AG09309 (cell line): Measurements from ENCODE around the gene CDC14A.

Source experiments
- DNase-seq: peaks from one replicate; pipeline ENCODE4 v3.0.0-alpha.2; 2010; ENCODE audit warnings: low read depth
- H3K4me3 ChIP-seq: 2 replicates; pipeline ENCODE4 v1.5.1; 2011; ENCODE audit warnings: mild to moderate bottlenecking, low read depth, low read length, moderate library complexity; ENCODE audit not compliant: control insufficient read depth
- TF ChIP-seq, protein P1 (sequence below): IDR thresholded peaks from 2 replicates; pipeline ENCODE4 v1.5.1; 2011; ENCODE audit warnings: mild to moderate bottlenecking, low read depth, low read length, inconsistent platforms; ENCODE audit not compliant: insufficient read depth, control insufficient read depth; ENCODE audit errors: missing control alignments

The CDC14A gene

DNA sequence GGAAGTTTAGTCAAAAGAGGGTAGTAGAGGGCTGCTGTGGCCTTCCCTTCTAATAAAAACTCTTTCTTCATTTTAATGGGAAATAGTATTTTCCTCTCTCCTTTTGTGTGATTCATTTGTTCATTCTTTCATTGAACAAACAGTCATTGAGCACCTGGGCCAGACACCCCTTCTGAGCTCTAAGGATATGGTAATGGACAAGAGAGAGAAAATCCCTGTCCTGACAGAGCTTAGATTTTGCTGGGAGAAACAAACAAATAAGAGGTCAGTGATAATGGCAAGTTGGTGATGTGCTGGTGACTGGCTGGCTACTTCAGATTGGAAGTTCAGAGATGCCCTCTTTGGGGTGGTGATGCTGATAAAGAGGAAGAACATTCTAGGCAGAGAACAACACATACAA lies 59.3 kb downstream of the CDC14A start:
- DNase-seq, result no peak
- TF ChIP-seq, protein P1, sequence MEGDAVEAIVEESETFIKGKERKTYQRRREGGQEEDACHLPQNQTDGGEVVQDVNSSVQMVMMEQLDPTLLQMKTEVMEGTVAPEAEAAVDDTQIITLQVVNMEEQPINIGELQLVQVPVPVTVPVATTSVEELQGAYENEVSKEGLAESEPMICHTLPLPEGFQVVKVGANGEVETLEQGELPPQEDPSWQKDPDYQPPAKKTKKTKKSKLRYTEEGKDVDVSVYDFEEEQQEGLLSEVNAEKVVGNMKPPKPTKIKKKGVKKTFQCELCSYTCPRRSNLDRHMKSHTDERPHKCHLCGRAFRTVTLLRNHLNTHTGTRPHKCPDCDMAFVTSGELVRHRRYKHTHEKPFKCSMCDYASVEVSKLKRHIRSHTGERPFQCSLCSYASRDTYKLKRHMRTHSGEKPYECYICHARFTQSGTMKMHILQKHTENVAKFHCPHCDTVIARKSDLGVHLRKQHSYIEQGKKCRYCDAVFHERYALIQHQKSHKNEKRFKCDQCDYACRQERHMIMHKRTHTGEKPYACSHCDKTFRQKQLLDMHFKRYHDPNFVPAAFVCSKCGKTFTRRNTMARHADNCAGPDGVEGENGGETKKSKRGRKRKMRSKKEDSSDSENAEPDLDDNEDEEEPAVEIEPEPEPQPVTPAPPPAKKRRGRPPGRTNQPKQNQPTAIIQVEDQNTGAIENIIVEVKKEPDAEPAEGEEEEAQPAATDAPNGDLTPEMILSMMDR, result no peak
- no peak overlapping the region for H3K4me3 ChIP-seq

DNA sequence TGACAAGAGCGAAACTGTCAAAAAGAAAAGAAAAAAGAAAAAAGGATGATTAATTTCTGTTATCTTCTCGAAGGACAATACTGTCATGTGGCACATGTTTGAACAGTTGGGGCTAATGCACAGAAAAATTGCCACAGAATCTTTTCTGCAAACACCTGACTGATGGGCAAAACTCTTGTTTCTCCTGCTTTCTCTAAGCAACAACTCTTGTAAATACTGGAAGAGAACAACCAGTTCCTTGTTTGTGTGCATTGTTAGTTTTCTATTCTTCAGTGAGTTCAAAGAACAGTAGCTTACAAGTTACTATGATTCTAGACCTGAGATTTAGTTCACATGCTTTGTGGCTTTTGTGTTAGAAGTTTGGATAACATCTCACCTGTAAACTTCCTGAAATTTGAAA lies 60.7 kb downstream of the CDC14A start:
- TF ChIP-seq, protein P1, result no peak
- DNase-seq, result no peak
- no peak overlapping the region for H3K4me3 ChIP-seq

DNA sequence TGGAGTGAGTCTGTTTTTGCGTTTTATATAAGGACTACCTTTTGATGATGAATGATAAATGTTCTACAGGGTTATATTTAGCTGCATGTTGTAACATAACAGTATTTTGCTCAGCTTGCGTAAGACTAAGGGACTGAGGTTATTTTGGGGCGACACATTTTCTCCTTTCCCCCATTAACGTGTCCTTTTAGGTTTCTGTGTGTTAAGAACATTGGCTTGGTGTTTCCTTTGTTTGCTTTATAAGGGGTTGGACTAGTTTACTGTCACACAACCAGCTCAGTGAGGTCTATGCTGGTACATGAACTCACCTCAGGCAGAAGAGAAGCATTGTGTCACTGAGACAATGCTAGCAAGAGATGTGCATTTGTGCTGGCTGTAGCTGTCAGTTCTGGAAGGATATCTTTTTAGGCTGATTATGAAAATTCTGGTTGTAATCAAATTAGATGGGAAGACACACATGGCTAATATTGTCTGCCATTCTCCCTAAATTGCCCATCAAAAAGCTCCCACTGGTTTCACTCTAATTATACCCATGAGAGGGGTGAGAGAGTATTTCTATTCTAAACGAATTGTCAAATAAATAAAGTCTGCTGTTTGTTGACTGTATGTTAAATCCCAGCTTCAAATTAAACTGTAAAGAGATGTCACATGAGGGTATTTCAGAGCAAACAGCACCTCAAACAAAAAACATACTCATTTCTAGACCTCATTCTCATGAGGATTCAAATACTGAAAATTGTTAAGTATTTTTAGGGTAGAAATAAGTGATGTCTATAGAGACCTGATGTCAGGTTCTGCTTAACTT lies 62.6 kb downstream of the CDC14A start:
- no peak for DNase-seq
- H3K4me3 ChIP-seq, result no peak overlapping the region
- TF ChIP-seq, protein P1, result no peak

DNA sequence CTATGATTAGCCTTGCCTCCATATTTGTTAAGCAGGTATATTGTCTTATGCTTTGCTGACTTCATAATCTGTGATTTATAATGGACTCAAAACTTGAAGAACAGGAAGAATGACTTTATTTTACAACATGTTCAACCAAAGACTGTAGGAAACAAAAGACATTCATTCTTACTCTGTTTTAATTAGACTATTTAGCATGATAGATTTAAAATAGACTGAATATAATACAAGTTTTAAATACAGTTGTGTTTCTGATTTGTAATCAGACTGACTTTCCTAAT lies 63.1 kb downstream of the CDC14A start:
- DNase-seq, result no peak
- TF ChIP-seq, protein P1, result no peak
- no peak overlapping the region for H3K4me3 ChIP-seq

DNA sequence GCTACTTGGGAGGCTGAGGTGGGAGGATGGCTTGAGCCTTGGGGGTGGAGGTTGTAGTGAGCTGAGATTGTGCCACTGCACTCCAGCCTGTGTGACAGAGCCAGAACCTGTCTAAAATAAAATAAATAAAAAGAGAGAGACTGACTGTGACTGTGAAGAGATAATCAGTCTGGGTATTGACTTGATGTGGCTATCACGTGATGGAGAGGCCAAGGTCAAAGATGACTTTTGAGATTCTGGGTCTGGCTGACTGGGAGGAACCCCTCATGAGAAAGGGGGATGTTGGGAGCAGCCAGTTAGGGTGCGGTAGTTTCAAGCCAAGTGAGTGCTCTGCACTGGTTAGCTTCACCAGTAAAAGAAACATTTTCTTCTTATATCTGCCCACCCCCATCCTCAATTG lies 66.8 kb downstream of the CDC14A start:
- no peak overlapping the region for H3K4me3 ChIP-seq
- TF ChIP-seq, protein P1, result no peak
- no peak for DNase-seq

DNA sequence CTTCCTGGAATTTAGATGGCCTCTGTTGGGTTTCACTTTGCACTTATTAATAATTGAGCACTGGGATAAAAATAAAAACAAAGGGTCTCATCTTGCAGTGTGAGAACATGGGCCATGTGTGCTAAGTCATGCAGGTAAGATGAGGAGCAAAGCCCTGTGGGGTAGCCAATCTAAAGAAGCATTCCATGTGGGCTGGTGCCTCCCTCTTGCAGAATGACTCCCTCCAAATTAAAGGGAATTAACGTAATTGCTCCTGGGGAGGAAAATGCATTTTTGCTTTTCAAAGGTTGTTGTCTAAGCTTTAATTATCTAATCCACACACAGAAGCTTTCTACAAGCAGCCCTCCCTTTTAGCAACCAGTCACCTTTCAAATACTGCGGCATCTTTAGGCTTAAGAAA lies 69.8 kb downstream of the CDC14A start:
- no peak overlapping the region for H3K4me3 ChIP-seq
- TF ChIP-seq, protein P1, result no peak
- DNase-seq, result no peak
